SH-SY5Y (cell line): Measurements from ENCODE around the gene DYNLL1.

Experiments used
- GATA2 ChIP-seq: IDR thresholded peaks from 2 replicates; pipeline ENCODE4 v1.6.1; 2011; ENCODE audit warnings: mild to moderate bottlenecking, low read depth, low read length
- GATA3 ChIP-seq: IDR thresholded peaks from 2 replicates; pipeline ENCODE4 v1.6.1; 2011; ENCODE audit warnings: low read depth, mild to moderate bottlenecking, low read length, moderate library complexity

GRCh38 chr12:120489018-120489417 is 6.9 kb upstream of the DYNLL1 start:
- TF ChIP-seq GATA2 (no peak), GATA3 (no peak)
